GM03348 (cell line): Measurements from ENCODE around the gene NPW.

ENCODE experiments used
- DNase-seq: peaks from one replicate; pipeline ENCODE4 v3.0.0; 2012; ENCODE audit warnings: low spot score

The NPW gene

GRCh38 chr16:2019518-2019920, at the start of gene NPW:
TSS of gene NPW (plus strand) at chr16:2019785.
- DNase-seq: no peak

- peak; percentile 95 for DNase-seq
These were observed 47.6 kb upstream of the NPW start, which contains the start of gene TBL3 for GRCh38 chr16:1971796-1972489. TSS of gene TBL3 (plus strand) at chr16:1972053. CDS start at chr16:1972165, 112 bp downstream.

DNA sequence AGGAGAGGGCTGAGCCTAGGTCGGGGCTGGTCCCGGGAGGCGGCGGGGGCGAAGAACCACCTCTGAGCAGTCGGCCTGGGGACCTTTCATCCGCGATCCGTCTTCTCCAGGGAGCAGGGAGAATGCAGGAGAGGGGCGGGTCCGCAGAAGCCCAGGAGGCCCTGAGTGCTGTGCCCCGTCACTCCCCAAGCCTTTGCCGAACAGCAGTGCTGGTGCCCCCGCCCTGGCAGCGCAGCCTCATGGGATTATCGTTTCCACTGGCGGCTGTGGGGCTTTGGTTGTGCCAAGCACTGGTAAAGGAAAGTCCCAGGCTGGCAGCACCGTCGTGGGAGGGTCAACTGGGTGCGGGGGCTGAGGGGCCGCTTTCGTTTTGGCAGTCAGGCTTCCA, 47.1 kb upstream of the NPW start:
- DNase-seq: peak; percentile 39

DNA sequence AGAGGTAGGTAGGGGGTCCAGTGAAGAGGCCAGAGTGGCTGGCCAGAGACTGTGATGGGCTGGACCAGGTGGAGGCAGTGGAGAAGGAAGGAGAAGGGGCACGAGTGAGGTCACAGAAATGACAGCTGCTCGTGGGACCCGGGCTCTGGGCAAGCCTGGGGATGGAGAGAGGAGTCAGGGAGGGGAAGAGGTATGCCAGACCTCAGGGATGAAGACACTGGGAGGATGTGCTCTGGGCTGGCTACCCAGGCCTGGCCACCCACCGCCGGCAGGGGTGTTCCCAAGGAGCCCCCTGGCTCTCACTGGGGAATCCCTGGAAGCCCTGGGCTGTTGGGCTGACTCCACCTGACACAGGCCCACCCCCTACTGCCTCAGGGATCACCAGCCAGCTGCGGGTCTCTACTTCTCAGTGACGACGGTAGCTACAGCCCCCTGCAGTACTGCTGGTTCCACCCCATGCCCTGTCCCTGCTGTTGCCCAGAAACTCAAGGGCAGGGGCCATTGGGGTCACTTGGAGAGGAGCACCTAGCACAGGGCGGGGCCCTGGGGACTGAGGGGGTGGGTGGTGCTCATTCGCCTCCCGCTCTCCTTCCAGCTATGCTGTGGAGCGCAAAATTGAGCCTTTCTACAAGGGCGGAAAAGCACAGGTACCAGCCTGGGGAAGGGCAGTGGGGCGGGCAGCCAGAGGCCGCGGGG, 46.0 kb upstream of the NPW start:
- DNase-seq: no peak

DNA sequence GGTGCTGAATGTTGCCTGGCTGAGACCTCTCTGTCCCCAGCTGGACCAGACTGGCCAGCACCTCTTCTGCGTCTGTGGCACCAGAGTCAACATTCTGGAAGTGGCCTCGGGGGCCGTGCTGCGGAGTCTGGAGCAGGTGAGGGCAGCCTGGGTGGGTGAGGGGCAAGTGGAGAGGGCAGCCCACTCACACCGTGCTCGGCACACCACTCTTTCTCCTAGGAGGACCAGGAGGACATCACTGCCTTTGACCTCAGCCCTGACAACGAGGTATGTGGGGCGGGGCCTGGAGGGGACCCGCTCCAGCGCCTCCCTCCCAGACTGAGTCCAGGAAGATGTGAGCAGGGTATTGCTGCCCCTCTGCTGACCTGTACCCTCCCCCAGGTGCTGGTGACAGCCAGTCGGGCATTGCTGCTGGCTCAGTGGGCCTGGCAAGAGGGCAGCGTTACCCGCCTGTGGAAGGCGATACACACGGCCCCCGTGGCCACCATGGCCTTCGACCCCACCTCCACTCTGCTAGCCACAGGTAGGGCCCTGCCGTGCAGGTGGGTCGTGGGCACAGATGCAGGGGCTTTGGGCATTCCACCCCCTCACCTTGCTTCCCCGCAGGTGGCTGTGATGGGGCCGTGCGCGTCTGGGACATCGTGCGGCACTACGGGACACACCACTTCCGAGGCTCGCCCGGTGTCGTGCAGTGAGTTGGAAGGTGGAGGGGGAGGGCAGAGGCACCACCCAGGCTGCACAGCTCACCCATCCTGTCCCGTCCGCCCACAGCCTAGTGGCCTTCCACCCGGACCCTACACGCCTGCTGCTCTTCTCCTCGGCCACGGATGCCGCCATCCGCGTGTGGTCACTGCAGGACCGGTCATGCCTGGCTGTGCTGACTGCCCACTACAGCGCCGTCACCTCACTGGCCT, 45.2 kb upstream of the NPW start:
- DNase-seq: no peak

DNA sequence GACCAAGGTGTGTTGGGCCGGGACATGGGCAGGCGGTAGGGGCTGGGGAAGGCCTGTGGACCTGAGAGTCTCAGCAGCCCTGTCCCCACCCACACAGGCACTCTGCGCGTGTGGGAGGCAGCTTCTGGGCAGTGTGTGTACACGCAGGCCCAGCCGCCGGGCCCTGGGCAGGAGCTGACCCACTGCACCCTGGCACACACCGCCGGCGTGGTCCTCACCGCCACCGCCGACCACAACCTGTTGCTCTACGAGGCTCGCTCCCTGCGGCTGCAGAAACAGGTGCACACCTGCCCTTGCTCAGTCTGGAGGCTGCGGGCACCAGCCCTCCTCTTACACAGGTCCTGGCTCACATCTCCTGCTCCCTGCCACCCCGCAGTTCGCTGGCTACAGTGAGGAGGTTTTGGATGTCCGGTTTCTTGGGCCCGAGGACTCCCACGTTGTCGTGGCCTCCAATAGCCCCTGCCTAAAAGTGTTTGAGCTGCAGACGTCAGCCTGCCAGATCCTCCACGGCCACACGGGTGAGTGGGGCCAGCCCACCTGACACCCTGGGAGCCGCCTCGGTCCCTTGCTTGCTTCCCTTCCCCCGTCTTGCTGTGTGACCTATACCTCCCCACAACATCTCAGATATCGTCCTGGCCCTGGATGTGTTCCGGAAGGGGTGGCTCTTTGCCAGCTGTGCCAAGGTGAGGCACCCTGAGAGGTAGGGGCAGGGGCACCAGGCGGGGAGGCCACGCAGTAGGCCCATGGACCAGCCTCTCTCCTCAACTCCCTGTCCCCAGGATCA, 44.0 kb upstream of the NPW start:
- no peak for DNase-seq

GRCh38 chr16:1976216-1976520, 43.4 kb upstream of the NPW start:
- no peak for DNase-seq

DNA sequence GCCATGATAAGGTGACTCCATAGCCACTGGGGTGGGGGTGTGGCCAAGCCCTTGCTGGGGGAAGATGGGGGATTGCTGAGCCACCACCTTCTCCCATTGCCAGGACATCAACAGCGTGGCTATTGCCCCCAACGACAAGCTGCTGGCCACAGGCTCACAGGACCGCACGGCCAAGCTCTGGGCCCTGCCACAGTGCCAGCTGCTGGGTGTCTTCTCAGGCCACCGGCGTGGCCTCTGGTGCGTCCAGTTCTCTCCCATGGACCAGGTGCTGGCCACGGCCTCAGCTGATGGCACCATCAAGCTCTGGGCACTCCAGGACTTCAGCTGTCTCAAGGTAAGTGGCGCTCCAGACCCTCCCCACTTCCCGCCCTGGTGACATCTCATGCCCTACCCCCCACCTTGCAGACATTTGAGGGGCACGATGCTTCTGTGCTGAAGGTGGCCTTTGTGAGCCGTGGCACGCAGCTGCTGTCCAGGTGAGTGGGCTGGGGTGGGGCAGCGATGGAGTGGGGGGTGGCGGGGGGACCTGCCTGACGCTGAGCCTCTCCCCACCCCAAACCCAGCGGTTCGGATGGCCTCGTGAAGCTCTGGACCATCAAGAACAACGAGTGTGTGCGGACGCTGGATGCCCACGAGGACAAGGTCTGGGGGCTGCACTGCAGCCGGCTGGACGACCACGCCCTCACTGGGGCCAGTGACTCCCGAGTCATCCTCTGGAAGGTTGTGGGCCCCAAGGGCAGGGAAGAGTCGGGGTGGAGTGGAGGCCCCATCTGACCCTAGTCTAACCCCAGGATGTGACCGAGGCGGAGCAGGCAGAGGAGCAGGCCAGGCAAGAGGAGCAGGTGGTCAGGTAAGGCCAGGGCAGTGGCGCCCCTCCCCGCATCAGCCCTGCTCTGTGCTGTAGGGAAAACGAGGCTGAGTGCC, 42.4 kb upstream of the NPW start:
- no peak for DNase-seq

- DNase-seq: no peak
These were observed 41.7 kb upstream of the NPW start for GRCh38 chr16:1977875-1978268.

DNA sequence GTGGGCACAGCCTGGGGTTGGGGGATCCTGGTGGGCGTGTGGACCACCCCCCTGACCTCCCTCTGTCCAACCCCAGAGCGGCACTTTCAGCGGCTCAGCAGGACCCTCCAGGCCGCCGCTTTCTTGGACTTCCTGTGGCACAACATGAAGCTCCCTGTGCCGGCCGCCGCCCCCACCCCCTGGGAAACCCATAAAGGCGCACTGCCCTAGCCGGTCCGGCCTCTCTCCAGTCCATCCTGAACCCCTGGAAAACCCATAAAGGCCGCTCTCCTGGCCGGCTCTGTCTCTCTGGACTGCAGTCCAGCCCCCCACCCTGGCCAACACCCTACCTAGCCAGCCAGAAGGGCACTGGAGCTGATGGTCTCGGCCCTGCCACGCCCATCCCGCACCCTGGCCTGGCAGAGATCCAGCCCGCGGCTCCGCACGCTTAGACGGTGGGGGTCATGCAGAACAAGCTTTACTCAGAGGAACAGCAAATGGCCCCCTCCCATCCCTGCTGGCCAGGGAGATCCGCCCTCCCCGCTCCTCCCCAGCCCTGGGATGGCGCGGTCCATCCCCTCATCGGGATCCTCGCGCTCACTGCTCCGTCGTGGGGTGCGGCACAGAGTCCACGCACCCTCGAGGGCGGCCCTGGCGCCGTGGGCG, 41.0 kb upstream of the NPW start:
- no peak for DNase-seq

DNA sequence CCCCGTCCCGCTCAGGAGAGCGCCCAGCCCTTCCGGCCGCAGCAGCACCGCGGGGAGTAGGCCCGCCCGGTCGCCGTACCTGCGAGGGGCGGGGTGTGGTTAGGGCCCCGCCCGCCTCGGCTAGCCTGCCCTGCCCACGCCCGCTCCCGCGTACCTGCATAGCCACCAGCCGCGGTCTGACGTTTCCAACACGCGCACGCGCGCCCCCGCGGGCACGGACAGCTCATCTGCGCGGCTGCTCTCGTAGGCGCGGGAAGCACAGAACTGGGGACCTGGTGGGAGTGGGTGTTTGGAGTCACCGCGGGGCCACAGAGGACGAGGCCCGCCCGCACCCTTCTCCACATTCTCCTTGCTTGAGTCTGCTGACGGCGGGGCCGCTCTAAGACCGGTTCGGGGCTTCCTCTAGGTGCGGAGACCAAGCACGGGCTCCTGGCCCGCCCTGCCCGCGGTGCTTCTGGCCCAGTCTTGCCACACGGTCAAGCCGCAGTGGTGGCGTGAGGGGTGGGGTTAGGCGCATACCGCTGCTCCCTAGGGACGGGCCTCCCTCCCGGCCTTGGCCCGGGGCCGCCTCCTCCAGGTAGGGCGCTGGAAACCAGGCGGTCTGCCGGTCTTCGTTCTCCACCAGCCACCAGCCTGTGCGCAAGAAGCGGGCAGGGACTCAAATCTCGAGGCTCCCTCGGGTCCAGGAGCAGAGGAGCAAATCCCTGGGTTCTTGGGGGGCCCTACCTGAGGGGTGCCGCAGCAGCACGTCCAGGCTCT, 40.1 kb upstream of the NPW start:
- no peak for DNase-seq

GRCh38 chr16:1980030-1980769, 39.4 kb upstream of the NPW start:
- no peak for DNase-seq

DNA sequence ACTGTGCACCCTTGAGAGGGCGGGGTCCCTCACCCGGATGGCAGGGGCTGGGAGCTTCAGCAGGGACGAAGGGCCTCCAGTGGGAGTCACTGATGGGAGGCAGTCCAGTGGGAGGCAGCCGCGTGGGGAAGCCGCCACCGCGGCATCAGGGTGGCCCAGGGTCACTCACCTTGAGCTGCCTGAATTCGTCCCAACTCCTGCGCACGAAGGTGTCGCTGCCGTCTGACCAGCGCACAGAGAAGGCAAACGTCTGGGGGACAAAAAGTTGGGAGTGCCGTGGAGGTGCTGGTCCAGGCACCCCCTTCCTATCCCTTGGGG, 38.9 kb upstream of the NPW start:
- DNase-seq: no peak

DNA sequence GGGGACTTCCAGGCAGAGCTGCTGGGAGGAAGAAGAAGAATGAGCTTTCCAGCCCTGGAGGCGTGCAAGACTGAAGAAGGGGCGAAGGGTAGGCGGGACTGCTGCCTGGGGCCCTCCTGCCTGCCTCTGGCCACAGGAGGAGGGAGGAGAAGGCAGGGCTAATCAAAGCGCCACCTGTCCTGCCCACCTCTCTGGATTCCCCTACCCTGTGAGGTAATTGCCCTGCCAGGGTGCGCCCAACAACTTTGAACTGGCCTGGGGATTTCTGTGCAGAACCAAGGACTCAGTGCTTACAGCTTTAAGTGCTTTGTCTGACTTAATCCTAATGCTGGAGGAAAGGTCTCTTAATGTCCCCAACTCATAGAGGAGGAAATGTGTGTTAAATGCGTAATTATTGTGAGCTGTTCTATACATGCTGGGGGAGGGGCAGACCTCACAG, 38.2 kb upstream of the NPW start, which contains the start of gene NOXO1:
Gene NOXO1 (minus strand): TSS at position 72 of the 439 bp plus-strand sequence. CDS start 290 bp downstream, outside the sequence.
- DNase-seq: no peak

DNA sequence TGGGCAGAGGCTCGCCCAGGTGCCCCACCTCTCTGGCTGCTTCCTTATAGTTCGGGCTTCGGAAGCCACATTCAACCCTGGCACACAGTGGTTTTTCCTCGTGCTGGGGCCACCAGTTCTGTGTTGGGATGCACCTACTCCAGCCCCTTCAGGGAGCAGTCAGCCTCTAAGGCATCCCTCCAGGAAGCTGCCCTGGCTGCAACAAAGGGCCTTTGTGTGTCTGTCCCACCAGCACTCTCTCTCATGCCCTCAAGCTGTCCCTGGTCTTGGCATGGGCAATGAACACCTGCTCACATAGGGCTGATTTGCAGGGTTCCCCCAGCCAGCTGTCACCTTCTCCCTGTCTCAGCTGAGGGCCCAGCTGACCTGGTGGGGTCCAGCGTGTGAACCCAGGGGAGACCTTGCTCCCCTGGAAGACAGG, 37.6 kb upstream of the NPW start:
- no peak for DNase-seq

- no peak for DNase-seq
These were observed 36.5 kb upstream of the NPW start for GRCh38 chr16:1982991-1983543.

- DNase-seq: peak; percentile 99
These were observed 35.8 kb upstream of the NPW start, which contains the start of gene GFER for GRCh38 chr16:1983544-1984346. TSS of gene GFER (plus strand) at chr16:1984193. CDS start at chr16:1984219, 26 bp downstream.
